GM12878 (cell line): Measurements from ENCODE around the gene TOM1L2. TPM values are rescaled to one million over a fixed set of nuclear protein-coding genes. Genes with fewer than 3 reads are reported as not detected.

Experiments used
- ATAC-seq: fragments of 200-7000 bp; cut with Tn5 transposase; 3 replicates; pipeline ENCODE4 v1.9.1; 2020; ENCODE audit warnings: mild to moderate bottlenecking, moderate library complexity
- BruUV-seq: library from RNA; stranded (reverse); fragments of 400-500 nt; replicated peaks from 2 replicates; lab custom pipeline; 2021; lab: Mats Ljungman, UMichigan
- CTCF ChIA-PET: fragments of 300-600 bp; sonication (Branson Sonifier 250); formaldehyde crosslinking; extraction: SDS; loops from one replicate; lab custom pipeline; 2021; ENCODE audit warnings: inconsistent platforms; lab: Yijun Ruan, JAX
- POLR2A ChIA-PET: fragments of 350-600 bp; formaldehyde crosslinking; extraction: SDS; loops from one replicate; lab custom pipeline; 2021; ENCODE audit warnings: inconsistent platforms; lab: Charles Lee
- RAD21 ChIA-PET: fragments of 300-600 bp; sonication (Branson Sonifier 250); formaldehyde crosslinking; loops from one replicate; lab custom pipeline; 2023; ENCODE audit warnings: antibody characterized with exemption; ENCODE audit not compliant: unreplicated experiment; lab: Charles Lee
- SMC1A ChIA-PET: fragments of 300-600 bp; sonication (Branson Sonifier 250); formaldehyde crosslinking; loops from one replicate; lab custom pipeline; 2023; ENCODE audit not compliant: unreplicated experiment, uncharacterized antibody; lab: Charles Lee
- DNase-seq: peaks from one replicate; pipeline ENCODE4 v3.0.0-alpha.2; 2011; ENCODE audit warnings: low read depth, low spot score
- FAIRE-seq: peaks from 3 replicates; lab custom pipeline; 2011; peaks lifted over from hg19 to GRCh38; lab: Jason Lieb, UNC
- H2AFZ ChIP-seq: 2 replicates; pipeline ENCODE4 v1.6.0; 2011; ENCODE audit warnings: low read depth, low read length, control low read depth; ENCODE audit not compliant: control insufficient read depth
- H3K27ac ChIP-seq: 2 replicates; pipeline ENCODE4 v1.5.1; 2011; ENCODE audit warnings: control low read depth; ENCODE audit not compliant: control insufficient read depth, insufficient read depth
- H3K27me3 ChIP-seq, 2 experiments: replicated peaks in 1 of 2; 2 replicates each; pipeline versions ENCODE4 v1.6.0 to v1.6.1; 2011; ENCODE audit warnings: low read length in 1 of 2; ENCODE audit not compliant: control insufficient read depth in 2 of 2, insufficient read depth in 2 of 2
- H3K36me3 ChIP-seq, 2 experiments: 2 replicates each; pipeline ENCODE4 v1.5.1; 2011; ENCODE audit warnings: low read length in 1 of 2; ENCODE audit not compliant: control insufficient read depth in 2 of 2, insufficient read depth in 2 of 2
- H3K4me1 ChIP-seq: 2 replicates; pipeline ENCODE4 v1.6.1; 2011; ENCODE audit warnings: mild to moderate bottlenecking, low read length, moderate library complexity, mixed read lengths; ENCODE audit not compliant: control insufficient read depth, insufficient read depth
- H3K4me2 ChIP-seq: 2 replicates; pipeline ENCODE4 v1.6.0; 2011; ENCODE audit warnings: control low read depth; ENCODE audit not compliant: control insufficient read depth, insufficient read depth
- H3K4me3 ChIP-seq: fragments of 200-600 bp; sonication (generic); 2 replicates; pipeline ENCODE4 v1.5.1; 2016
- H3K79me2 ChIP-seq: 2 replicates; pipeline ENCODE4 v1.6.0; 2011; ENCODE audit warnings: low read length; ENCODE audit not compliant: control insufficient read depth, insufficient read depth
- H3K9ac ChIP-seq: 2 replicates; pipeline ENCODE4 v1.8.0; 2011; ENCODE audit warnings: low read length, control low read depth, mixed read lengths; ENCODE audit not compliant: control insufficient read depth, insufficient read depth
- H3K9me3 ChIP-seq: replicated peaks from 3 replicates; pipeline ENCODE4 v1.5.1; 2011; ENCODE audit warnings: mild to moderate bottlenecking, low read length; ENCODE audit not compliant: control insufficient read depth, insufficient read depth
- H4K20me1 ChIP-seq: 2 replicates; pipeline ENCODE4 v1.6.0; 2011; ENCODE audit not compliant: control insufficient read depth, insufficient read depth
- ATF7 ChIP-seq: fragments of 450-650 bp; IDR thresholded peaks from 2 replicates; pipeline ENCODE4 v1.6.1; 2016; ENCODE audit warnings: low read depth, mild to moderate bottlenecking
- BRCA1 ChIP-seq: IDR thresholded peaks from 2 replicates; pipeline ENCODE4 v1.6.1; 2011; ENCODE audit warnings: low read depth, low read length, improper control_type of control experiment
- CEBPB ChIP-seq, 2 experiments: fragments of 150-350 bp in 1 of 2; IDR thresholded peaks; 2 replicates each; pipeline ENCODE4 v1.6.1; 2012 to 2014; ENCODE audit warnings: low read depth in 2 of 2, low read length in 2 of 2, borderline replicate concordance in 1 of 2, inconsistent platforms in 1 of 2
- EGR1 ChIP-seq, 2 experiments: IDR thresholded peaks; 1 replicate in 1 of 2; 2 replicates in 1 of 2; pipeline ENCODE4 v1.6.1; 2011 to 2012; ENCODE audit warnings: low read depth in 2 of 2, low read length in 2 of 2, borderline replicate concordance in 1 of 2, mild to moderate bottlenecking in 1 of 2, moderate library complexity in 1 of 2
- IKZF1 ChIP-seq: fragments of 450-650 bp; conservative IDR thresholded peaks from 2 replicates; pipeline ENCODE4 v1.6.1; 2017; ENCODE audit warnings: antibody characterized with exemption, mild to moderate bottlenecking
- MEF2A ChIP-seq: IDR thresholded peaks from 2 replicates; pipeline ENCODE4 v1.6.1; 2011; ENCODE audit warnings: low read depth, mild to moderate bottlenecking, low read length, moderate library complexity; ENCODE audit not compliant: insufficient read depth
- NR2F1 ChIP-seq: fragments of 450-650 bp; conservative IDR thresholded peaks from 2 replicates; pipeline ENCODE4 v1.6.1; 2017; ENCODE audit warnings: mild to moderate bottlenecking
- ZNF217 ChIP-seq: fragments of 450-650 bp; IDR thresholded peaks from 2 replicates; pipeline ENCODE4 v1.6.1; 2017; ENCODE audit warnings: antibody characterized with exemption, mild to moderate bottlenecking
- ZNF274 ChIP-seq: IDR thresholded peaks from one replicate; pipeline ENCODE4 v1.8.0; 2011; ENCODE audit not compliant: insufficient read length, insufficient read depth
- WGBS: methylation state at CpG from one replicate; pipeline ENCODE4 v1.1.6; 2016; ENCODE audit warnings: low lambda C conversion rate; ENCODE audit not compliant: insufficient replicate concordance, insufficient coverage; ENCODE audit errors: missing lambda C conversion rate; 5-methylcytosine and 5-hydroxymethylcytosine counted together
- in situ Hi-C: fragments of 300-500 bp; cut with MboI; formaldehyde crosslinking; loops from 9 replicates; pipeline ENCODE4 v1.14.3; 2018; ENCODE audit warnings: mixed read lengths
- intact Hi-C: fragments of 100-400 bp; cut with micrococcal nuclease; formaldehyde crosslinking; loops from one replicate; pipeline ENCODE4 v1.14.2; 2022; ENCODE audit not compliant: unreplicated experiment
- polyA plus RNA-seq, 11 experiments: library from polyadenylated mRNA; depleted of rRNA in 4 of 11; unstranded in 6 of 11; stranded (reverse) in 5 of 11; fragments of >200 nt; fragmentation: Nextera tagmentation in 4 of 11; fragmentation: Illumina TruSeq in 1 of 11; extraction: Ambion mirVana in 4 of 11; extraction: Trizol in 1 of 11; gene quantifications; 1 replicate in 1 of 11; 2 replicates in 10 of 11; pipeline versions ENCODE4 v1.2.1 to v1.2.3, GENCODE V29; 2011 to 2016; ENCODE audit warnings: inconsistent platforms in 2 of 11, missing spikeins in 2 of 11, low read depth in 1 of 11
- total RNA-seq, 4 experiments: library from RNA; depleted of rRNA in 3 of 4; stranded (reverse); fragments of >200 nt in 3 of 4; fragmentation: Illumina TruSeq in 1 of 4; extraction: Trizol in 1 of 4; gene quantifications; 2 replicates each; pipeline versions ENCODE4 v1.2.1 to v1.2.3, GENCODE V29; 2013 to 2021
- TF ChIP-seq, protein P1 (sequence below): fragments of 450-650 bp; formaldehyde crosslinking; IDR thresholded peaks from 2 replicates; pipeline ENCODE4 v1.5.0; 2022; ENCODE audit warnings: mild to moderate bottlenecking, missing genetic modification characterization
- TF ChIP-seq, protein P2 (sequence below): IDR thresholded peaks from 2 replicates; pipeline ENCODE4 v1.6.1; 2011; ENCODE audit warnings: low read depth, mild to moderate bottlenecking, low read length, moderate library complexity, borderline replicate concordance; ENCODE audit errors: extremely low read depth

The TOM1L2 gene
- total and polyA plus RNA-seq, 10 of the 15 experiments (the other 5 are each of a cell fraction or from before 2014, with no cell fraction given) = 0.19 to 19.2 (median 8.1) TPM

DNA sequence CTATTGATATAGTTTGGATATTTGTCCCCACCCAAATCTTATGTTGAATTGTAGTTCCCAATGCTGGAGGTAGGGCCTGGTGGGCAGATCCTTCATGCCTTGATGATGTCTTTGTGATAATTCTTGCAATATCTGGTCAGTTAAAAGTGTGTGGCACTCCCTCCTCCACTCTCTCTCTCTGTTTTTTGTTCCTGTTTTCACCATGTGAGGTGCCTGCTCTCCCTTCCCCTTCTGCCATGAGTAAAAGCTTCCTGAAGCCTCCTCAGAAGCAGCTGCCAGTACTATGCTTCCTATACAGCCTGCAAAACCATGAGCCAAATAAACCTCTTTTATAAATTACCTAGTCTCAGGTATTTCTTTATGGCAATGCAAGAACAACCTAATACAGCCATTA is 47.3 kb downstream of the TOM1L2 start:
- ATAC-seq (no peak), DNase-seq (no peak), FAIRE-seq (no peak)
- Histone ChIP-seq H3K36me3 (no peaks in the 10 kb centered on the region), H2AFZ (no peak overlapping the region), H3K27ac (no peak overlapping the region), H3K9me3 (no peaks in the 10 kb centered on the region), H3K79me2 (no peaks in the 10 kb centered on the region), H4K20me1 (no peaks in the 10 kb centered on the region), H3K27me3 (no peaks in the 10 kb centered on the region), H3K4me2 (no peak overlapping the region), H3K4me1 (peaks cover under 1% of the 10 kb centered on the region; the same call in 1 of the 2 replicates), H3K4me3 (no peak overlapping the region), H3K9ac (no peak overlapping the region)
- RAD21 ChIA-PET = interaction anchor here (0.6 to 1.5 kb wide), 4 partner anchors 34 to 1586 kb away, joined by 3 to 6 read pairs (median 5); partner anchors contain the start of genes DRC3 and TOM1L2
- BruUV-seq = no TSS peak
- in situ Hi-C loops (loop anchor here (5.0 kb wide), 1 partner anchor 113 kb away; no protein-coding TSS in a partner anchor), intact Hi-C loops (no loop called here)
- TF ChIP-seq EGR1 (IDR thresholded peaks at IDR 0.05; ENCODE audit: borderline replicate concordance in 1 of 2, low read depth in 2 of 2, low read length in 2 of 2) (no peak), IKZF1 (no peak), BRCA1 (no peak), CEBPB (IDR thresholded peaks at IDR 0.05; ENCODE audit: borderline replicate concordance in 1 of 2, low read depth in 2 of 2, low read length in 2 of 2) (no peak), ATF7 (no peak)
- POLR2A ChIA-PET = no interaction called here
- SMC1A ChIA-PET = interaction anchor here (0.7 to 3.2 kb wide), 4 partner anchors 11 to 35 kb away, joined by 3 to 10 read pairs (median 4); no protein-coding TSS in a partner anchor
- CTCF ChIA-PET = interaction anchor here (0.8 to 1.5 kb wide), 3 partner anchors 20 to 109 kb away, joined by 3 to 4 read pairs (median 4); no protein-coding TSS in a partner anchor

DNA sequence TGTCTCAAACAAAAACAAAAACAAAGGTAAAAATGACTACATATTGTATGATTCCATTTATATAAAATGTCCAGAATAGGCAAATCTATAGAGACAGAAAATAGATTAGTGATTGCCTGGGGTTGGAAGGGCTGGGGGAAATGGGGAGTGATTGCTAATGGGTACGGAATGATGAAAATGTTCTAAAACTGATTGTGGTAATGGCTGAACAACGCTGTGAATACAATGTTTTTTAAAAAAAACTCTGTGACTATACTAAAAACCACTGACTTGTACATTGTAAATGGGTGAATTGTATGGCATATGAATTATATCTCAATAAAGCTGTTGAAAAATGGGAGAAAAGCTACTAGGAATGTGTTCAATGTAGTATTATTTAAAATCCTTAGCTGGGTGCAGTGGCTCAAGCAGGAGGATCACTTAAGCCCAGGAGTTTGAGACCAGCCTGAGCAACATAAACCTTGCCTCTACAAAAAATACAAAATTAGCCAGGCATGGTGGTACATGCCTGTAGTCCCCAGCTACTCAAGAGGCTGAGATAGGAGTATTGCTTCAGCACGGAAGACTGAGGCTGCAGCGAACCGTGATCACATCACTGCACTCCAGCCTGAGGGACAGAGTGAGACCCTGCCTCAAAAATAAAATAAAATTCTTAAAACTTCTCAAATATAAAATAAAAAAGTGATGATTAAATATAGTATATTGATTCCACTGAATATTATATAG is 47.9 kb downstream of the TOM1L2 start:
- ATAC-seq (no peak), FAIRE-seq (no peak), DNase-seq (no peak)
- H3K9ac ChIP-seq = no peak overlapping the region
- H2AFZ ChIP-seq = no peak overlapping the region
- H3K9me3 ChIP-seq = no peaks in the 10 kb centered on the region
- intact Hi-C loops (no loop called here), in situ Hi-C loops (loop anchor here (5.0 kb wide), 1 partner anchor 112 kb away; no protein-coding TSS in a partner anchor)
- SMC1A ChIA-PET = interaction anchor here (0.9 to 3.2 kb wide), 2 partner anchors 11 to 15 kb away, joined by 3 to 10 read pairs; no protein-coding TSS in a partner anchor
- RAD21 ChIA-PET = interaction anchor here (1.0 to 1.5 kb wide), 3 partner anchors 34 to 109 kb away, joined by 5 to 6 read pairs (median 5); partner anchors contain the start of genes DRC3 and TOM1L2
- H3K27me3 ChIP-seq = no peaks in the 10 kb centered on the region
- no peaks in the 10 kb centered on the region for H4K20me1 ChIP-seq
- 94% methylated on average over 5 of the region's 5 CpGs for WGBS
- CTCF ChIA-PET = interaction anchor here (0.8 to 1.5 kb wide), 3 partner anchors 20 to 110 kb away, joined by 3 to 4 read pairs (median 4); no protein-coding TSS in a partner anchor
- POLR2A ChIA-PET = no interaction called here
- no peak overlapping the region for H3K4me3 ChIP-seq
- no peak overlapping the region for H3K27ac ChIP-seq
- H3K4me1 ChIP-seq = peaks cover 5% of the 10 kb centered on the region
- H3K36me3 ChIP-seq = no peaks in the 10 kb centered on the region
- no peaks in the 10 kb centered on the region for H3K79me2 ChIP-seq
- H3K4me2 ChIP-seq = no peak overlapping the region
- no TSS peak for BruUV-seq
- TF ChIP-seq ZNF217 (no peak), ZNF274 (no peak), NR2F1 (no peak), MEF2A (no peak)
- TF ChIP-seq, protein P1, sequence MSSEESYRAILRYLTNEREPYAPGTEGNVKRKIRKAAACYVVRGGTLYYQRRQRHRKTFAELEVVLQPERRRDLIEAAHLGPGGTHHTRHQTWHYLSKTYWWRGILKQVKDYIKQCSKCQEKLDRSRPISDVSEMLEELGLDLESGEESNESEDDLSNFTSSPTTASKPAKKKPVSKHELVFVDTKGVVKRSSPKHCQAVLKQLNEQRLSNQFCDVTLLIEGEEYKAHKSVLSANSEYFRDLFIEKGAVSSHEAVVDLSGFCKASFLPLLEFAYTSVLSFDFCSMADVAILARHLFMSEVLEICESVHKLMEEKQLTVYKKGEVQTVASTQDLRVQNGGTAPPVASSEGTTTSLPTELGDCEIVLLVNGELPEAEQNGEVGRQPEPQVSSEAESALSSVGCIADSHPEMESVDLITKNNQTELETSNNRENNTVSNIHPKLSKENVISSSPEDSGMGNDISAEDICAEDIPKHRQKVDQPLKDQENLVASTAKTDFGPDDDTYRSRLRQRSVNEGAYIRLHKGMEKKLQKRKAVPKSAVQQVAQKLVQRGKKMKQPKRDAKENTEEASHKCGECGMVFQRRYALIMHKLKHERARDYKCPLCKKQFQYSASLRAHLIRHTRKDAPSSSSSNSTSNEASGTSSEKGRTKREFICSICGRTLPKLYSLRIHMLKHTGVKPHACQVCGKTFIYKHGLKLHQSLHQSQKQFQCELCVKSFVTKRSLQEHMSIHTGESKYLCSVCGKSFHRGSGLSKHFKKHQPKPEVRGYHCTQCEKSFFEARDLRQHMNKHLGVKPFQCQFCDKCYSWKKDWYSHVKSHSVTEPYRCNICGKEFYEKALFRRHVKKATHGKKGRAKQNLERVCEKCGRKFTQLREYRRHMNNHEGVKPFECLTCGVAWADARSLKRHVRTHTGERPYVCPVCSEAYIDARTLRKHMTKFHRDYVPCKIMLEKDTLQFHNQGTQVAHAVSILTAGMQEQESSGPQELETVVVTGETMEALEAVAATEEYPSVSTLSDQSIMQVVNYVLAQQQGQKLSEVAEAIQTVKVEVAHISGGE (CRISPR knock-in tag) = no peak
- TF ChIP-seq, protein P2, sequence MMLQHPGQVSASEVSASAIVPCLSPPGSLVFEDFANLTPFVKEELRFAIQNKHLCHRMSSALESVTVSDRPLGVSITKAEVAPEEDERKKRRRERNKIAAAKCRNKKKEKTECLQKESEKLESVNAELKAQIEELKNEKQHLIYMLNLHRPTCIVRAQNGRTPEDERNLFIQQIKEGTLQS = no peak
